Neural cell (in vitro differentiated cells): ENCODE results near the gene MADCAM1. TPM values are rescaled to one million over a fixed set of nuclear protein-coding genes. Genes with fewer than 3 reads are reported as not detected.

Source experiments
- H2AFZ ChIP-seq: fragments of 200-600, 300-800 bp; sonication (generic), shearing (Covaris generic); 2 replicates; pipeline ENCODE4 v1.6.0; 2014; ENCODE audit warnings: low read depth, mild to moderate bottlenecking, antibody characterized with exemption, low read length, moderate library complexity
- H3F3A ChIP-seq: fragments of 200-600 bp; shearing (Covaris generic); 2 replicates; pipeline ENCODE4 v1.6.1; 2016; ENCODE audit warnings: mild to moderate bottlenecking, moderate library complexity, mixed read lengths, antibody characterized with exemption, low read length; ENCODE audit not compliant: insufficient read depth, poor library complexity, severe bottlenecking
- H3K27ac ChIP-seq: fragments of 200-600, 300-800 bp; sonication (generic), shearing (Covaris generic); 2 replicates; pipeline ENCODE4 v1.5.1; 2014; ENCODE audit warnings: mild to moderate bottlenecking, low read length, moderate library complexity
- H3K27me3 ChIP-seq: fragments of 300-800, 200-600 bp; sonication (generic), shearing (Covaris generic); 2 replicates; pipeline ENCODE4 v1.6.0; 2014; ENCODE audit warnings: mild to moderate bottlenecking, low read depth, low read length, moderate library complexity; ENCODE audit not compliant: insufficient read depth
- H3K36me3 ChIP-seq: fragments of 300-800, 200-600 bp; sonication (generic), shearing (Covaris generic); 2 replicates; pipeline ENCODE4 v1.5.1; 2014; ENCODE audit warnings: mild to moderate bottlenecking, antibody characterized with exemption, low read length, moderate library complexity; ENCODE audit not compliant: insufficient read depth
- H3K4me2 ChIP-seq: fragments of 300-800, 200-600 bp; sonication (generic), shearing (Covaris generic); 2 replicates; pipeline ENCODE4 v1.6.0; 2014; ENCODE audit warnings: mild to moderate bottlenecking, low read length
- H3K4me3 ChIP-seq: fragments of 300-800, 200-600 bp; sonication (generic), shearing (Covaris generic); 2 replicates; pipeline ENCODE4 v1.5.1; 2014; ENCODE audit warnings: mild to moderate bottlenecking, low read length, moderate library complexity
- H3K79me2 ChIP-seq: fragments of 200-600 bp; shearing (Covaris generic); replicated peaks from 2 replicates; pipeline ENCODE4 v1.6.0; 2014; ENCODE audit warnings: mild to moderate bottlenecking, low read length, moderate library complexity; ENCODE audit not compliant: insufficient read depth
- H3K9ac ChIP-seq: fragments of 300-800, 200-600 bp; sonication (generic), shearing (Covaris generic); 2 replicates; pipeline ENCODE4 v1.6.1; 2016; ENCODE audit warnings: mild to moderate bottlenecking, low read length, mixed read lengths
- H3K9me2 ChIP-seq: fragments of 200-600 bp; shearing (Covaris generic); 2 replicates; pipeline ENCODE4 v1.6.1; 2016; ENCODE audit warnings: mild to moderate bottlenecking, low read length, mixed read lengths; ENCODE audit not compliant: insufficient read depth
- H3K9me3 ChIP-seq: fragments of 200-600, 300-800 bp; sonication (generic), shearing (Covaris generic); 2 replicates; pipeline ENCODE4 v1.6.1; 2016; ENCODE audit warnings: mild to moderate bottlenecking, mixed run types, low read length, moderate library complexity, mixed read lengths
- H4K20me1 ChIP-seq: fragments of 200-600 bp; shearing (Covaris generic); 2 replicates; pipeline ENCODE4 v1.6.1; 2016; ENCODE audit warnings: mild to moderate bottlenecking, mixed run types; ENCODE audit not compliant: insufficient read depth
- CTCF ChIP-seq: fragments of 450-650 bp; IDR thresholded peaks from 2 replicates; pipeline ENCODE4 v1.5.1; 2014; ENCODE audit warnings: antibody characterized with exemption, mild to moderate bottlenecking, moderate library complexity; ENCODE audit not compliant: poor library complexity, severe bottlenecking
- EP300 ChIP-seq: fragments of 450-650 bp; conservative IDR thresholded peaks from 2 replicates; pipeline ENCODE4 v1.6.1; 2014; ENCODE audit warnings: antibody characterized with exemption, mild to moderate bottlenecking, moderate library complexity; ENCODE audit not compliant: poor library complexity, severe bottlenecking
- EZH2 ChIP-seq: fragments of 200-600, 300-800 bp; shearing (Covaris generic), sonication (generic); IDR thresholded peaks from 2 replicates; pipeline ENCODE4 v1.6.1; 2014; ENCODE audit warnings: antibody characterized with exemption, low read length, borderline replicate concordance, mild to moderate bottlenecking; ENCODE audit not compliant: insufficient read depth, poor library complexity, severe bottlenecking
- MXI1 ChIP-seq: fragments of 450-650 bp; conservative IDR thresholded peaks from 2 replicates; pipeline ENCODE4 v1.6.1; 2014; ENCODE audit warnings: antibody characterized with exemption, mild to moderate bottlenecking; ENCODE audit not compliant: poor library complexity, severe bottlenecking
- POLR2AphosphoS5 ChIP-seq: IDR thresholded peaks from 2 replicates; pipeline ENCODE4 v1.6.1; 2012
- RAD21 ChIP-seq: fragments of 450-650 bp; conservative IDR thresholded peaks from 2 replicates; pipeline ENCODE4 v1.6.1; 2014; ENCODE audit warnings: antibody characterized with exemption, mild to moderate bottlenecking, moderate library complexity
- SMC3 ChIP-seq: fragments of 450-650 bp; conservative IDR thresholded peaks from 2 replicates; pipeline ENCODE4 v1.6.1; 2014; ENCODE audit warnings: antibody characterized with exemption, mild to moderate bottlenecking, moderate library complexity; ENCODE audit not compliant: poor library complexity
- TAF1 ChIP-seq: IDR thresholded peaks from 2 replicates; pipeline ENCODE4 v1.6.1; 2012; ENCODE audit warnings: low read depth
- polyA plus RNA-seq: library from polyadenylated mRNA; depleted of rRNA; stranded (reverse); fragments of >200 nt; gene quantifications from 2 replicates; pipeline ENCODE4 v1.2.3, GENCODE V29; 2014
- TF ChIP-seq, protein P1 (sequence below): IDR thresholded peaks from 2 replicates; pipeline ENCODE4 v1.6.1; 2012; ENCODE audit warnings: borderline replicate concordance

The MADCAM1 gene
- polyA plus RNA-seq, 1 donor from 2014 or later: 1.0 TPM

DNA sequence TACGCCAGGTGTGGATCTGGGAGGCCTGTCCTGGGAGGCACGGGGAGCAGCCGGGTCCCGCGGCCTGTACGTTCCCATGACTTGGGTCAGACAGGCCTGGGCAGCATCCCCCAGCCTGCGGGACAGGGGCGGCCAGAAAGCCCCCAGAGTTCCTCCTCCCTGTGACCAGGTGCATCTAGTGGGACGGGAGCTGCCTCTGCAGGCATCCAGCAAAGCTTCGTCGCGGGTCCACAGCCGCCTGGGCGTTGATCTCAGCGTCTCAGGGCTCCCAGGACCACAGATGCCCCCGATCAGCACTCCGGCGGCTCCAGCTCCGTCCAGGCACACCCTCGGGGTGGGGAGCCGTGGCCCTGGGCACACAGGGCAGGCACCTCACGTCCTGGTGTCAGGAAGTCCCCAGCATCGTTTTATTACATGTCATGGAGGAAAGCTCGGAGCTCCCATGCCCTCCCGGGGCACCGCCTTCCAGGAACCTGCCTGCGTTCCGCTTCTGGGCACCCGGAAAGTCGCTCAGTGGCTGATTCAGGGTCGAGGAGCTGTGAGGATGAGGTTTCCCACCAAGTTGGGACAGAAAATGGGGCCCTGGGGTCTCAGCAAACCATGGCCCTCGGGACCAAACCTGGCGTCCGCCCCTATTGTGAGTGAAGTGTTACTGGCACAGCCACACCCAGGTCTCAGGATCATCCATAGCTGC is 46.0 kb downstream of the MADCAM1 start:
- H3K79me2 ChIP-seq: no peaks in the 10 kb centered on the region
- TF ChIP-seq POLR2AphosphoS5 (no peak), RAD21 (no peak), EZH2 (no peak)
- no peak overlapping the region for H3K27ac ChIP-seq
- H3K9me2 ChIP-seq: no peaks in the 10 kb centered on the region
- H3K4me3 ChIP-seq: no peak overlapping the region
- H3K36me3 ChIP-seq: no peaks in the 10 kb centered on the region
- no peak overlapping the region for H3K9ac ChIP-seq
- no peak overlapping the region for H3K4me2 ChIP-seq
- no peaks in the 10 kb centered on the region for H4K20me1 ChIP-seq
- no peaks in the 10 kb centered on the region for H3K27me3 ChIP-seq
- no peaks in the 10 kb centered on the region for H3F3A ChIP-seq
- H3K9me3 ChIP-seq: no peaks in the 10 kb centered on the region
- H2AFZ ChIP-seq: no peak overlapping the region

DNA sequence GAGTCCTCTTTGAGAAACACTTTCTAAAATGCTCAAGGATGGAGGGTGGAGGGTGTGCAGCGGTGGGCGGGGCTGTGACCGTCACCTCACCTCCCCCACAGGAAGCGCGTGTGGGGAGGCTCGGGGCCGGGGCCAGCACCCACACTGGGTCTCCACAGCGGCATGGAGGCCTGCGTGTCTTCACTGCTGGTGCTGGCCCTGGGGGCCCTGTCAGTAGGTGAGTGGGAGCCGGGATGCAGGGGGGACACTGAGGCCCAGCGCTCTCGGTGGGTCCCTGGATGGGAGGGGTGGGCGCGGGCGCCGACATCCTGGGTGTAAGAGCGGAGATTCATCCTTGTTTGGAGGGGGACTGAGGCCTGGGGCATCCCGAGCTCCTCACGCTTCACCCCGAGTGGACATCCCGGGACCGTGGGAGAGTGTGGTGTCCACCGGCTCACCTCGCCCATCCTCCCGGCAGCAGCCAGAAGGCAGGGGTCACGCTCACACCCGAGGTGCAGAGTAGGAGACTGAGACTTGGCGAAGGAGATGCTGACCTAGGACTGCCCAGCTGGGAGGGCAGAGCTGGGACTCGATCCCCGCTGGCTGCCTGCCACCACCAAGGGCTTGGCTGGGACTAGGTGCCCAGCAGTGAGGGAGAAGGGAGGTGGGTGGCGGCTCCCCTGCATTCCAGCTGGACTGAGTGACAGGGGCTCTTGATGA is 47.8 kb downstream of the MADCAM1 start, which contains the start of gene GZMM:
TSS of gene GZMM (plus strand) at position 144 of the 699 bp plus-strand sequence. CDS start at position 163, 19 bp downstream.
- Histone ChIP-seq H3K9ac (no peak within 1 kb of the TSS), H3K27me3 (no peaks in the 10 kb centered on the region), H3F3A (no peaks in the 10 kb centered on the region), H3K9me2 (no peaks in the 10 kb centered on the region), H3K4me2 (no peak within 1 kb of the TSS), H4K20me1 (no peaks in the 10 kb centered on the region), H3K79me2 (no peaks in the 10 kb centered on the region), H2AFZ (no peak within 1 kb of the TSS), H3K4me3 (no peak within 1 kb of the TSS), H3K27ac (no peak within 1 kb of the TSS), H3K36me3 (no peaks in the 10 kb centered on the region), H3K9me3 (no peaks in the 10 kb centered on the region)
- TF ChIP-seq EP300: no peak
- TF ChIP-seq CTCF: no peak
- TF ChIP-seq, protein P1, sequence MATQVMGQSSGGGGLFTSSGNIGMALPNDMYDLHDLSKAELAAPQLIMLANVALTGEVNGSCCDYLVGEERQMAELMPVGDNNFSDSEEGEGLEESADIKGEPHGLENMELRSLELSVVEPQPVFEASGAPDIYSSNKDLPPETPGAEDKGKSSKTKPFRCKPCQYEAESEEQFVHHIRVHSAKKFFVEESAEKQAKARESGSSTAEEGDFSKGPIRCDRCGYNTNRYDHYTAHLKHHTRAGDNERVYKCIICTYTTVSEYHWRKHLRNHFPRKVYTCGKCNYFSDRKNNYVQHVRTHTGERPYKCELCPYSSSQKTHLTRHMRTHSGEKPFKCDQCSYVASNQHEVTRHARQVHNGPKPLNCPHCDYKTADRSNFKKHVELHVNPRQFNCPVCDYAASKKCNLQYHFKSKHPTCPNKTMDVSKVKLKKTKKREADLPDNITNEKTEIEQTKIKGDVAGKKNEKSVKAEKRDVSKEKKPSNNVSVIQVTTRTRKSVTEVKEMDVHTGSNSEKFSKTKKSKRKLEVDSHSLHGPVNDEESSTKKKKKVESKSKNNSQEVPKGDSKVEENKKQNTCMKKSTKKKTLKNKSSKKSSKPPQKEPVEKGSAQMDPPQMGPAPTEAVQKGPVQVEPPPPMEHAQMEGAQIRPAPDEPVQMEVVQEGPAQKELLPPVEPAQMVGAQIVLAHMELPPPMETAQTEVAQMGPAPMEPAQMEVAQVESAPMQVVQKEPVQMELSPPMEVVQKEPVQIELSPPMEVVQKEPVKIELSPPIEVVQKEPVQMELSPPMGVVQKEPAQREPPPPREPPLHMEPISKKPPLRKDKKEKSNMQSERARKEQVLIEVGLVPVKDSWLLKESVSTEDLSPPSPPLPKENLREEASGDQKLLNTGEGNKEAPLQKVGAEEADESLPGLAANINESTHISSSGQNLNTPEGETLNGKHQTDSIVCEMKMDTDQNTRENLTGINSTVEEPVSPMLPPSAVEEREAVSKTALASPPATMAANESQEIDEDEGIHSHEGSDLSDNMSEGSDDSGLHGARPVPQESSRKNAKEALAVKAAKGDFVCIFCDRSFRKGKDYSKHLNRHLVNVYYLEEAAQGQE: no peak
- TF ChIP-seq TAF1: no peak
- TF ChIP-seq MXI1: no peak
- no peak for TF ChIP-seq EZH2
- TF ChIP-seq SMC3: no peak
- TF ChIP-seq POLR2AphosphoS5: no peak
- TF ChIP-seq RAD21: no peak
